Loucy (cell line): Measurements from ENCODE around the gene PRRX1.

Experiments used
- EZH2phosphoT487 ChIP-seq: fragments of 200-600 bp; IDR thresholded peaks from 2 replicates; pipeline ENCODE4 v1.6.1; 2018; ENCODE audit warnings: antibody characterized with exemption, mild to moderate bottlenecking, moderate library complexity, borderline replicate concordance
- TF ChIP-seq, protein P1 (sequence below): fragments of 200-600 bp; sonication (generic); conservative IDR thresholded peaks from 2 replicates; pipeline ENCODE4 v1.5.1; 2014; ENCODE audit warnings: mild to moderate bottlenecking, antibody characterized with exemption, low read length

GRCh38 chr1:170768929-170769328 is 105.0 kb downstream of the PRRX1 start:
- TF ChIP-seq, protein P1, sequence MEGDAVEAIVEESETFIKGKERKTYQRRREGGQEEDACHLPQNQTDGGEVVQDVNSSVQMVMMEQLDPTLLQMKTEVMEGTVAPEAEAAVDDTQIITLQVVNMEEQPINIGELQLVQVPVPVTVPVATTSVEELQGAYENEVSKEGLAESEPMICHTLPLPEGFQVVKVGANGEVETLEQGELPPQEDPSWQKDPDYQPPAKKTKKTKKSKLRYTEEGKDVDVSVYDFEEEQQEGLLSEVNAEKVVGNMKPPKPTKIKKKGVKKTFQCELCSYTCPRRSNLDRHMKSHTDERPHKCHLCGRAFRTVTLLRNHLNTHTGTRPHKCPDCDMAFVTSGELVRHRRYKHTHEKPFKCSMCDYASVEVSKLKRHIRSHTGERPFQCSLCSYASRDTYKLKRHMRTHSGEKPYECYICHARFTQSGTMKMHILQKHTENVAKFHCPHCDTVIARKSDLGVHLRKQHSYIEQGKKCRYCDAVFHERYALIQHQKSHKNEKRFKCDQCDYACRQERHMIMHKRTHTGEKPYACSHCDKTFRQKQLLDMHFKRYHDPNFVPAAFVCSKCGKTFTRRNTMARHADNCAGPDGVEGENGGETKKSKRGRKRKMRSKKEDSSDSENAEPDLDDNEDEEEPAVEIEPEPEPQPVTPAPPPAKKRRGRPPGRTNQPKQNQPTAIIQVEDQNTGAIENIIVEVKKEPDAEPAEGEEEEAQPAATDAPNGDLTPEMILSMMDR, result no peak
- TF ChIP-seq EZH2phosphoT487, result no peak
